HG03469 (cell line): ENCODE data around the gene TRIM8.
"Not testable (repeated sequence)": the region's sequence is repeated elsewhere in the genome, so short reads cannot be mapped to it uniquely, and the experiment has no call there.

Source experiments
- ATAC-seq: cut with Tn5 transposase; IDR thresholded peaks from one replicate; pipeline ENCODE4 v1.9.1; 2021; ENCODE audit warnings: mild to moderate bottlenecking, moderate library complexity, moderate number of reproducible peaks; ENCODE audit not compliant: unreplicated experiment

Gene TRIM8

GRCh38 chr10:102648889-102649796 is 4.9 kb downstream of the TRIM8 start:
- no peak for ATAC-seq

- no peak for ATAC-seq
Observed at GRCh38 chr10:102649797-102650654, 5.7 kb downstream of the TRIM8 start.

GRCh38 chr10:102650655-102651454 is 6.6 kb downstream of the TRIM8 start:
- ATAC-seq: no peak

- ATAC-seq: no peak
Observed at GRCh38 chr10:102651455-102652169, 7.3 kb downstream of the TRIM8 start.

- ATAC-seq: no peak
Observed at GRCh38 chr10:102652170-102652916, 8.1 kb downstream of the TRIM8 start.

- no peak for ATAC-seq
Observed at GRCh38 chr10:102653060-102653459, 8.8 kb downstream of the TRIM8 start.

GRCh38 chr10:102654566-102654965 is 10.3 kb downstream of the TRIM8 start:
- ATAC-seq: no peak

- no peak for ATAC-seq
Observed at GRCh38 chr10:102654969-102655368, 10.7 kb downstream of the TRIM8 start.

- no peak for ATAC-seq
Observed at GRCh38 chr10:102656026-102656425, 11.7 kb downstream of the TRIM8 start.

GRCh38 chr10:102656791-102657371 is 12.6 kb downstream of the TRIM8 start:
- no peak for ATAC-seq

- ATAC-seq: no peak
Observed at GRCh38 chr10:102657451-102657850, 13.2 kb downstream of the TRIM8 start.

- ATAC-seq: no peak
Observed at GRCh38 chr10:102657984-102658724, 13.9 kb downstream of the TRIM8 start.

GRCh38 chr10:102658802-102659201 is 14.5 kb downstream of the TRIM8 start:
- ATAC-seq: no peak

- ATAC-seq: peak; percentile 59
Observed at GRCh38 chr10:102660888-102661657, 16.8 kb downstream of the TRIM8 start.

- no peak for ATAC-seq
Observed at GRCh38 chr10:102661658-102662028, 17.4 kb downstream of the TRIM8 start.

- ATAC-seq: no peak
Observed at GRCh38 chr10:102665904-102666509, 21.7 kb downstream of the TRIM8 start.

GRCh38 chr10:102667411-102667810 is 23.1 kb downstream of the TRIM8 start:
- ATAC-seq: not testable (repeated sequence)
